Measurements from ENCODE around the gene ETNK1.
"Not testable (repeated sequence)": the region's sequence is repeated elsewhere in the genome, so short reads cannot be mapped to it uniquely, and the experiment has no call there.

ETNK1 gene

DNA sequence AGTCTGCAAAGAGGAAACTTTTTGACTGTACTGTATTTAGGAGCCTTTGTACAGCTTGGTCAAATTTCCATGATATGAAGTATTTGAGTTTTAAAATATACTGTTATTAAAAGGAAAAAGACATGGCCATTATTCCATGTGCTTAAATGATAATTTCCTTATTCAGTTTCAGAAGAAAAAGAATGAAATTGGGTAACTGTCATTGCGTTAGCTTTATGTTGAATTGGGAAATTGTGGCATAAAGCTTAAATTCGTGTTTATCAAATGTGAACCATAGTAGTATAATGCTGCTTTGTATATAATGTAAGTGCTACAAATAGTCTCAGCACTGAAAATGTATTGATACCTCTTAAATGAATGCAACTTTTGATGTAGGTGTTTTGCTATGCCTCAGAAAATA lies 64.9 kb downstream of the ETNK1 start:
- TF ChIP-seq, protein P1, sequence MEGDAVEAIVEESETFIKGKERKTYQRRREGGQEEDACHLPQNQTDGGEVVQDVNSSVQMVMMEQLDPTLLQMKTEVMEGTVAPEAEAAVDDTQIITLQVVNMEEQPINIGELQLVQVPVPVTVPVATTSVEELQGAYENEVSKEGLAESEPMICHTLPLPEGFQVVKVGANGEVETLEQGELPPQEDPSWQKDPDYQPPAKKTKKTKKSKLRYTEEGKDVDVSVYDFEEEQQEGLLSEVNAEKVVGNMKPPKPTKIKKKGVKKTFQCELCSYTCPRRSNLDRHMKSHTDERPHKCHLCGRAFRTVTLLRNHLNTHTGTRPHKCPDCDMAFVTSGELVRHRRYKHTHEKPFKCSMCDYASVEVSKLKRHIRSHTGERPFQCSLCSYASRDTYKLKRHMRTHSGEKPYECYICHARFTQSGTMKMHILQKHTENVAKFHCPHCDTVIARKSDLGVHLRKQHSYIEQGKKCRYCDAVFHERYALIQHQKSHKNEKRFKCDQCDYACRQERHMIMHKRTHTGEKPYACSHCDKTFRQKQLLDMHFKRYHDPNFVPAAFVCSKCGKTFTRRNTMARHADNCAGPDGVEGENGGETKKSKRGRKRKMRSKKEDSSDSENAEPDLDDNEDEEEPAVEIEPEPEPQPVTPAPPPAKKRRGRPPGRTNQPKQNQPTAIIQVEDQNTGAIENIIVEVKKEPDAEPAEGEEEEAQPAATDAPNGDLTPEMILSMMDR (IDR thresholded peaks at IDR 0.05; ENCODE audit: low read depth, low read length, missing control alignments): no peak
- no peak for DNase-seq (ENCODE audit: extremely low read depth, low read depth)
- H3K4me3 ChIP-seq (replicated peaks; ENCODE audit: low read depth, low read length): no peak overlapping the region

DNA sequence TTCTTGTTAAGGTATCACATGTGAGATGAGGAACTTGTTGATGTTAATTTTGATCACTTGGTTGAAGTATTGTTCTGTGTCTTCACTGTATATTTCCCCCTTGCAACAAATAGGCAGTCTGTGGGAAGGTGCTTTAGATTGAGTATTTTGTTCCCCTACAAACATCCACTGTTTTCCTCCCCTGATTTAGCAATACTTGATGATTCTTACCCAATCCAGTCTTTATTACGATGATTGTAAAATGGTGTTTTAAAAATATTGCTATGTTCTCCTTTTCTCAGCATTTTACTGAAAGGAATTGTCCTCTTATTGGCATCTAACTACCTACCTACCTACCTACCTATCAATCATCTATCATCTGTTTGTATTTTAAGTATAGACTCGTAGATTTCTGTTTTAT lies 66.3 kb downstream of the ETNK1 start:
- no peak for DNase-seq (ENCODE audit: extremely low read depth, low read depth)
- H3K4me3 ChIP-seq (replicated peaks; ENCODE audit: low read depth, low read length): no peak overlapping the region
- TF ChIP-seq, protein P1 (IDR thresholded peaks at IDR 0.05; ENCODE audit: low read depth, low read length, missing control alignments): no peak

DNA sequence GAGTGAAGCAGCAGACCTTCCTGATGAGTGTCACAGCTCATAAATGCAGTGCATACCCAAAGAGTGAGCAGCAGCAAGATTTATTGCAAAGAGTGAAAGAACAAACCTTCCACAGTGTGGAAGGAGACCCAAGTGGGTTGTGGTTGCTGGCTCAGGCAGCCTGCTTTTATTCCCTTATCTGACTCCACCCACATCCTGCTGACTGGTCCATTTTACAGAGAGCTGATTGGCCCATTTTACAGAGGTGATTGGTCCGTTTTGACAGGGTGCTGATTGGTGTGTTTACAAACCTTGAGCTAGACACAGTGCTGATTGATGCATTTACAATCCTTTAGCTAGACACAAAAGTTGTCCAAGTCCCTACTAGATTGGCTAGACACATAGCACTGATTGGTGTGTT lies 67.5 kb downstream of the ETNK1 start:
- H3K4me3 ChIP-seq (replicated peaks; ENCODE audit: low read depth, low read length); DNase-seq (ENCODE audit: extremely low read depth, low read depth): not testable (repeated sequence)

DNA sequence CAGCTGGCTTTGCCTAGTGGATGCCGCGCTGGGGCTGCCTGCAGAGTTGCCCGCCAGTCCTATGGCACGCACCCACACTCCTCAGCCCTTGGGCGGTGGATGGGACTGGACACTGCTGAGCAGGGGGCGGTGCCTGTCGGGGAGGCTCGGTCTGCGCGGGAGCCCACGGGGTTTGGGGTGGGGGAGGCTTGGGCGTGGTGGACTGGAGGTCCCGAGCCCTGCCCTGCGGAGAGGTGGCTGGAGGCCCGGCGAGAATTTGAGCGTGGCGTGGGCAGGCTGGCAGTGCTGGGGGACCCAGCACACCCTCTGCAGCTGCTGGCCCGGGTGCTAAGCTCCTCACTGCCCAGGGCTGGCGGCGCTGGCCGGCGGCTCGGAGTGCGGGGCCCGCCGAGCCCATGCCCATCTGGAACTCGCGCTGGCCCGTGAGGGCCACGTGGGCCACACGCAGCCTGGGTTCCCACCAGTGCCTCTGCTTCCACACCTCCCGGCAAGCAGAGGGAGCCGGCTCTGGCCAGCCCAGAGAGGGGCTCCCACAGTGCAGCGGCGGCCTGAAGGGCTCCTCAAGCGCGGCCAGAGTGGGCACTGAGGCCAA lies 68.1 kb downstream of the ETNK1 start:
- TF ChIP-seq, protein P1 (IDR thresholded peaks at IDR 0.05; ENCODE audit: low read depth, low read length, missing control alignments): no peak
- DNase-seq (ENCODE audit: extremely low read depth, low read depth): no peak
- no peak overlapping the region for H3K4me3 ChIP-seq (replicated peaks; ENCODE audit: low read depth, low read length)

DNA sequence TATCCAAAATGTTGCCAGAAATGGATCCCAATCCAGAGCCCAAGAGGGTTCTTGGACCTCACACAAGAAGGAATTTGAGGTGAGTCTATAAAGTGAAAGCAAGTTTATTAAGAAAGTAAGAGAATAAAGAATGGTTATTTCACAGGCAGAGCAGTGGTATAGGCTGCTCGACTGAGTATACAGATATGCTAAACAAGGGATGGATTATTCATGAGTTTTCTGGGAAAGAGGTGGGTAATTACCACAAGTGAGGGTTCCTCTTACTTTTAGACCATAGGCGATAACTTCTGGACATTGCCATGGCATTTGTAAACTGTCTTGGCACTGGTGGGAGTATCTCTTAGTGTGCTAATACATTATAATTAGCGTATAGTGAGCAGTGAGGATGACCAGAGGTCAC lies 73.6 kb downstream of the ETNK1 start:
- TF ChIP-seq, protein P1 (IDR thresholded peaks at IDR 0.05; ENCODE audit: low read depth, low read length, missing control alignments): no peak
- DNase-seq (ENCODE audit: extremely low read depth, low read depth): no peak

DNA sequence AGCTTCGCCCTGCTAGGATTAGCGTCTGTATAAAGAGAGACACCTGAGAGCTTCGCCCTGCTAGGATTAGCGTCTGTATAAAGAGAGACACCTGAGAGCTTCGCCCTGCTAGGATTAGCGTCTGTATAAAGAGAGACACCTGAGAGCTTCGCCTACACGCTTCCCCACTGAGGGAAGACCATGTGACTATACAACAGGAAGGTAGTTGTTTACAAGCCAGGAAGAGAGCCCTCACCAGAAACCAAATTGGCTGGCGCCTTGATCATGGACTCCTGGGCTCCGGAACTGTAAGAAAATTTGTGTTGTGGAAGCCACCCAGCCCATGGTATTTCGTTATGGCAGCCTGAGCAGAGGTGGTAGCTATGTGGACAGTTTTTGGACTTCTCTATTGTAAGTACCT lies 74.7 kb downstream of the ETNK1 start:
- not testable (repeated sequence) for DNase-seq (ENCODE audit: extremely low read depth, low read depth); H3K4me3 ChIP-seq (replicated peaks; ENCODE audit: low read depth, low read length)

More for the DNA sequence above, 73.6 kb downstream of the ETNK1 start:
- no peak overlapping the region for H3K4me3 ChIP-seq (replicated peaks; ENCODE audit: low read depth, low read length)

DNA sequence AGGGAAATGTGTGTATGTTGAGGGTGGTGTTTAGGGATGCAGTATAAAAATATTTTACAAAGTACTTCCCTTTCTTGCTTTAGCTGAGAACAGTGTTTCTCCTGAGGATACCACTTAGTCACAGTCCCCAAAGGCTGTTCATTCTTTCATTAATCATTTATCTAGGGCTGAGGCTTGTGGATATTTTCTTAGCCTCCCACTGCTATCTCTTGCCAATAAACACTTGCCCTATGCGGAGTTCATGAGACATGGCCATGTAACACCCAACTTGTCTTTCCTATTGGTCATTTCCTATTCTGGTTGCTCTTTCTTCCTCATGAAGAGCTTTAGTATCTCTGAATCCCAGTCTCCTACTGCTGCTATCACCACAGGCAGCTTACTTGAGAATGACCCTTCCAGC lies 75.1 kb downstream of the ETNK1 start:
- DNase-seq (ENCODE audit: extremely low read depth, low read depth): no peak
- no peak overlapping the region for H3K4me3 ChIP-seq (replicated peaks; ENCODE audit: low read depth, low read length)

DNA sequence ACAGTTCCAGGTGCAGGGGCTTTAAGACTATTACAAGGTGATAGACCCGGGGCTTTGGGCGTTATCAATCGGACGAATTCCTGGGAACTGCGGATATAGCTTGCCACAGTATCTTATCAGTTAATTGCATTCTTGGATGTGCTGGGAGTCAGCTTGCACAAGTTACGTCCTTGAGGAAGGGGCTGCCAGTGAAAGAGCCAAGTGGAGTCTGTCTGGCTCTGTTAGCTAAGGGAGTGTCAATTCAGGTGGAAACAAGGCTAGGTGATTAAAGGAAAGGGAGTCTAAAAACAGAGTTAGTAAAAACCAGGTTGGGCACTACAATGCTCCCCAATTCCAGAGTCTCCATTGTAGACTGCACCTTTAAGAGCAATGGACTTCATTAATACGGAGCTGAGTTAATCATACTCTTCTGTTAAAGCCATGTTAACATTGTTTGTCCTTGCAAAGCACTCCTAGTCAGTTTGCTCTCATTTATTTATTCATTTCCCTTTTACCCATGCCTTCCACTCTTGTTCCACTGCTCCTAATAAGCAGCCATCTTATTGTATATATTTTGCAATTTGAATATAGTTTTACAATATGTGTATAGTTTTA lies 76.3 kb downstream of the ETNK1 start:
- DNase-seq (ENCODE audit: extremely low read depth, low read depth); H3K4me3 ChIP-seq (replicated peaks; ENCODE audit: low read depth, low read length): not testable (repeated sequence)

More for the DNA sequence above, 75.1 kb downstream of the ETNK1 start:
- TF ChIP-seq, protein P1 (IDR thresholded peaks at IDR 0.05; ENCODE audit: low read depth, low read length, missing control alignments): no peak
